ENCODE results near the gene ECM2.

DNA sequence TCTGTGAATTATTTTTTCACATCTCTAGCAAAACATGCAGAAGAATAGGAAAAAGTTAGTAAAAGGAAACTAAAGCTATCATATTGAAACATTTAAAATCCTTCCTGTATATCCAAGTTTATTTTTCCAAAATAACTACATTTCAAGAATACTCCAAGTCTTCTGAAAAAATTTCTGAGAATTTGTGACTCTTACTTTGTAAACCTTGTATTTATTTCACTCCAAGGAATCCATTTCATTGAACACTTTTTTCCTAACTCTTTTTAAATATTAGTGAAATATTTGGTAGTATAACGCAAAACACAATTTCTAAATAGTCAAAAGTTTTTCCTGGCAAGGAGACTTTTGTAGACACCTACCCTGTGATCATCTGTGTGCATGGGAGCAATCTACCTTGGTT lies 19.3 kb downstream of the ECM2 start:
- no peak for TF ChIP-seq POLR2A (IDR thresholded peaks at IDR 0.05)
- TF ChIP-seq, protein P1, sequence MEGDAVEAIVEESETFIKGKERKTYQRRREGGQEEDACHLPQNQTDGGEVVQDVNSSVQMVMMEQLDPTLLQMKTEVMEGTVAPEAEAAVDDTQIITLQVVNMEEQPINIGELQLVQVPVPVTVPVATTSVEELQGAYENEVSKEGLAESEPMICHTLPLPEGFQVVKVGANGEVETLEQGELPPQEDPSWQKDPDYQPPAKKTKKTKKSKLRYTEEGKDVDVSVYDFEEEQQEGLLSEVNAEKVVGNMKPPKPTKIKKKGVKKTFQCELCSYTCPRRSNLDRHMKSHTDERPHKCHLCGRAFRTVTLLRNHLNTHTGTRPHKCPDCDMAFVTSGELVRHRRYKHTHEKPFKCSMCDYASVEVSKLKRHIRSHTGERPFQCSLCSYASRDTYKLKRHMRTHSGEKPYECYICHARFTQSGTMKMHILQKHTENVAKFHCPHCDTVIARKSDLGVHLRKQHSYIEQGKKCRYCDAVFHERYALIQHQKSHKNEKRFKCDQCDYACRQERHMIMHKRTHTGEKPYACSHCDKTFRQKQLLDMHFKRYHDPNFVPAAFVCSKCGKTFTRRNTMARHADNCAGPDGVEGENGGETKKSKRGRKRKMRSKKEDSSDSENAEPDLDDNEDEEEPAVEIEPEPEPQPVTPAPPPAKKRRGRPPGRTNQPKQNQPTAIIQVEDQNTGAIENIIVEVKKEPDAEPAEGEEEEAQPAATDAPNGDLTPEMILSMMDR (IDR thresholded peaks at IDR 0.05), result no peak
